Neural progenitor cell (in vitro differentiated cells): ENCODE data around the gene GABRG2.

Experiments
- CTCF ChIP-seq: fragments of 200-600 bp; sonication (generic); IDR thresholded peaks from 2 replicates; pipeline ENCODE4 v1.5.1; 2017; ENCODE audit warnings: antibody characterized with exemption, mild to moderate bottlenecking
- EZH2 ChIP-seq: fragments of 200-600 bp; sonication (generic); IDR thresholded peaks from 2 replicates; pipeline ENCODE4 v1.6.1; 2017; ENCODE audit warnings: antibody characterized with exemption, mild to moderate bottlenecking, moderate library complexity

GRCh38 chr5:162078805-162079204 lies 11.2 kb downstream of the GABRG2 start:
- TF ChIP-seq CTCF (no peak), EZH2 (no peak)
